ENCODE measurements around the gene DNAH1.

Gene DNAH1

GRCh38 chr3:52306978-52307377, 9.1 kb upstream of the DNAH1 start:
- Histone ChIP-seq H3K36me3 (ENCODE audit: control insufficient read depth, insufficient read depth, low read length) (no peaks in the 10 kb centered on the region), H3K4me1 (ENCODE audit: control insufficient read depth, insufficient read depth, low read length) (no peaks in the 10 kb centered on the region), H3K27me3 (ENCODE audit: control insufficient read depth, insufficient read depth, low read length) (no peaks in the 10 kb centered on the region), H3K27ac (ENCODE audit: low read depth, low read length) (no peak overlapping the region), H3K9ac (ENCODE audit: low read length) (no peak overlapping the region), H3K4me3 (ENCODE audit: low read length) (no peak overlapping the region)

DNA sequence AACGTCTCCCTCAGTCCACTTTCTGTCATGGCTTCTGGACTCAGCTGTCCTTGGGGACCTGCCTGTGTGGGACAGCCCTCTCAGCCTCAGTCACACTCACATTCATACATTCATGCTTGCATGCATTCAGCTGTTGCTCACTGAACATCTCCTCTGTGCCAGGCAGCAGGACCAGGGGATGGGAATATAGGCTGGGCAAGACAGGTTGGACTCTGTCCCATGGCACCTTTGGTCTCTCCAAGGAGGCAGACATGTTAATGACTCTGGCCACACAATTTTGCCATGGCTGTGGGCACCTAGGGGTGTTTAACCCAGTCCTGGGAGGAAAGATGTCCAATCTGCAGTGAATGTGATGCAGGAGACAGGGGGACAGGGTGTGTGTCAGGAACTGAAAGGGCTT, 7.8 kb upstream of the DNAH1 start:
- no peaks in the 10 kb centered on the region for H3K36me3 ChIP-seq (ENCODE audit: control insufficient read depth, insufficient read depth, low read length)
- H3K27ac ChIP-seq (ENCODE audit: low read depth, low read length): no peak overlapping the region
- H3K4me1 ChIP-seq (ENCODE audit: control insufficient read depth, insufficient read depth, low read length): no peaks in the 10 kb centered on the region
- no peaks in the 10 kb centered on the region for H3K27me3 ChIP-seq (ENCODE audit: control insufficient read depth, insufficient read depth, low read length)
- no peak overlapping the region for H3K4me3 ChIP-seq (ENCODE audit: low read length)
- no peak overlapping the region for H3K9ac ChIP-seq (ENCODE audit: low read length)

DNA sequence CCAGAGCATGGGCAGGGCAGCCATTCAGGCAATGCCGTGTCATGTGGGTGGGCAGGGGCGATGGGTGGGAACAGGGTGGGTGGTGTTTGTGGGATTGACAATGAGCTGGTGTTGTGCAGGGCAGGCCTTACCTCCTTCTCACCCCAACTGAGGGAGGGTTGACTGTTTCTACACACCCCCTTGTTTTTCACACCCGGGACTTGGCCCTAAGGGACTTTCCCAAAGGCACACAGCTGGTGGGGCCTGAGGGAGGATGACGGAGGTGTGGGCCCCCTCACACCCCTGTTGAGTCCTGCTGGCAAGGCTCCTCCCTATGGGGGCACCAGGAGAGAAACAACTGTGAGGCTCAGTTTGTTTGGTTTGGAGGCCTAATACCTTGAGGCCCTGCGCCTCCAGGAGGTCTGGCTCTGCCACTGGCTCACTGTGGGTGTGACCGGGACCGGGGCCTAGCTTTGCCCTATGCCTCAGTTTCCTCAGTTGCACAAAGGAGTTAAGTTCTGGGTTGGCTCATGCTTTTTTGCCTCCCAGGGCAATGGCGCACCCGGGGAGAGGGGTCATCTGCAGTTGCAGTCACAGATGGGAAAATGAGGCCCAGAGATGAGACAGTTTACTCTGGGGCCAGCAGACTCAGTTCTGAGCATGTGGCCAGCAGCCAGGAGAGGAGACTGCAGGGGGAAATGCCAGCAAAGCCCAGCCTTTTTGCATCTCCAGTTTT, 5.1 kb upstream of the DNAH1 start:
- no peaks in the 10 kb centered on the region for H3K27me3 ChIP-seq (ENCODE audit: control insufficient read depth, insufficient read depth, low read length)
- H3K36me3 ChIP-seq (ENCODE audit: control insufficient read depth, insufficient read depth, low read length): no peaks in the 10 kb centered on the region
- H3K9ac ChIP-seq (ENCODE audit: low read length): no peak overlapping the region
- H3K4me1 ChIP-seq (ENCODE audit: control insufficient read depth, insufficient read depth, low read length): no peaks in the 10 kb centered on the region
- H3K27ac ChIP-seq (ENCODE audit: low read depth, low read length): no peak overlapping the region
- H3K4me3 ChIP-seq (ENCODE audit: low read length): no peak overlapping the region

DNA sequence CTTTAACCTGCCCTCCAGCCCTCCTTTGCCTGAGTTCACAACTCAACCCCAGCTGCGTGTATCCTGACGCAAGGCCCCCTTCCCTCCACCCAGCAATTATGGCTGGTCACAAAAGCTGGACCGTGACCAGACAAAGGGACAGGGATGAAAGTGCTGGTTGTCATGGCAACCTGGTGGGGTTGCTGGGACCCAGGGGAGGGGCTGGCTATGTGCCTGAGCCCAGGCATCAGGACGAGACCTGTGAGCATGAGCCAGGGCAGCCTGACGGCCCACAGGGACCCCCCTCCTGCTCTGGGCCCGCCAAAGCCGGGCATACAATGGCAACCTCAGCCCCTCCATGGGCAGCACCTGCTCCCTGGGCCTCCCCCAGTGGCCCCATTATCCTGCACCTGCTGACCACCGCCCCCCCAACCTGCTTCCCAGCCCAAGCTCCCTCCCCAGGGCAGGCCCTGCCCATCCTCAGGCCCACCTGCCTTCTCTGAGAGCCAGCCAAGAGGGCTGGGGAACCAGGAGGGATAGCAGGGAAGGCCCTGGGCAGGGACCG, 4.5 kb upstream of the DNAH1 start:
- Histone ChIP-seq H3K4me1 (ENCODE audit: control insufficient read depth, insufficient read depth, low read length) (no peaks in the 10 kb centered on the region), H3K36me3 (ENCODE audit: control insufficient read depth, insufficient read depth, low read length) (no peaks in the 10 kb centered on the region), H3K4me3 (ENCODE audit: low read length) (no peak overlapping the region), H3K27me3 (ENCODE audit: control insufficient read depth, insufficient read depth, low read length) (no peaks in the 10 kb centered on the region), H3K9ac (ENCODE audit: low read length) (no peak overlapping the region), H3K27ac (ENCODE audit: low read depth, low read length) (no peak overlapping the region)

GRCh38 chr3:52313188-52313773, 2.8 kb upstream of the DNAH1 start:
- Histone ChIP-seq H3K4me1 (ENCODE audit: control insufficient read depth, insufficient read depth, low read length) (no peaks in the 10 kb centered on the region), H3K9ac (ENCODE audit: low read length) (no peak overlapping the region), H3K27ac (ENCODE audit: low read depth, low read length) (peak overlapping the region; percentile 26), H3K27me3 (ENCODE audit: control insufficient read depth, insufficient read depth, low read length) (no peaks in the 10 kb centered on the region), H3K36me3 (ENCODE audit: control insufficient read depth, insufficient read depth, low read length) (no peaks in the 10 kb centered on the region), H3K4me3 (ENCODE audit: low read length) (no peak overlapping the region)

DNA sequence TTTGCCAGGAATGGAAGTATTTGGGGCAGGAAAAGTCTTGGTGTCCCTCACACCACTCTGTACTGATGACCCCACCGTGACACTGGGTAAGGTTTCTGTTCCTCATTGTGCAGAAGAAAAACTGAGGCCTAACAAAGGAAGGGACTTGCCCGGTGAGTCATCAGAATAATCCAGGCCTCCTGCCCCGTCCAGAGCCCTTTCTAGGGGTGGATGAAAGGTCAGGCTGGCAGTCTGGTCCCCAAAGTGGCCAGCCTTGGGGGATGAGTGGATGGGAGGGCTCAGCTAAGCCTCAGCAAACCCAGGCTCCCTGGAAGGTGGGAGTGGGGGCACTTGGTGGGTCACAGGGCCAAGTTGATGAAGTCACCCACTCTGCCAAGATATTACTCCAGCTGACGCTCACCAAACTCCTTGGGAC, 2.3 kb upstream of the DNAH1 start:
- H3K4me1 ChIP-seq (ENCODE audit: control insufficient read depth, insufficient read depth, low read length): no peaks in the 10 kb centered on the region
- H3K27ac ChIP-seq (ENCODE audit: low read depth, low read length): no peak overlapping the region
- H3K9ac ChIP-seq (ENCODE audit: low read length): no peak overlapping the region
- H3K27me3 ChIP-seq (ENCODE audit: control insufficient read depth, insufficient read depth, low read length): no peaks in the 10 kb centered on the region
- H3K4me3 ChIP-seq (ENCODE audit: low read length): no peak overlapping the region
- no peaks in the 10 kb centered on the region for H3K36me3 ChIP-seq (ENCODE audit: control insufficient read depth, insufficient read depth, low read length)

DNA sequence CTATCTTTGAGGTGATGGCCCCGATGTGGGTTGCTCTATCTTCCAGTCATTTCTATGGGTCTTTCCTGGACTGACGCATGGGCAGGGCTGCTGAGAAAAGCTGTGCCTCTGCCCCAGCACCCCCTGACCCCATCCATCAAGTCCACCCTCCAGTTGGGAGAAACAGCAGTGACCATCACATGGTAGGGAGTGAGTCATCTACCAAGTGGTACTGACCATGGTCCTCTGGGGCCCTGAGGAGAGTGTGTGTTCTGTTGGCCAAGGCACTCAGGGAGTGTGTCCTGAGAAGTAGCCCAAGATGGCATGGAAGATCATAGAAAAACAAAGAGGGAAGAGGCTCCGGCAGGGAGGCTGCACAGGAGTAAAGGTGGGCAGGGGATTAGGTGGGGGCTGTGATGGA, 1.6 kb upstream of the DNAH1 start:
- H3K4me1 ChIP-seq (ENCODE audit: control insufficient read depth, insufficient read depth, low read length): no peaks in the 10 kb centered on the region

DNA sequence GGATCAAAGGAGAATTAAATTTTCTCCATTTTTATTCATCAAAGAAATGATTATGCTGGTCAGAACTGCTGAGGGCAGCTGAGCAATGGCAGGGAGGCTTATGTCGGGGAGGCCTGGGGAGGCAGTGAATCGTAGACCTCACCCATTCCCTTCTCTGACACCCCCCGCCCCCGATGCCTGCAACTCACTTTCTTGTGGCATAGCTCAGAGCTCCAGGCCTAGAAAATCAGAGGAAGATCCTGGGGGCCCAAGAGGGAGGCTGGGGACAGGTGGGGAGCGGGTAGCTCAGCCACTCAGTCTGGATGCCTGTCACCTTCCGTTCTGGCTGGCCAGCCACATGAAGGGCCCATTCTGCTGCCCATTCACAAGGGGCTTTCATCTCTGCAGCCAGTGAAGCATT, 1.1 kb upstream of the DNAH1 start:
- Histone ChIP-seq H3K27me3 (ENCODE audit: control insufficient read depth, insufficient read depth, low read length) (no peaks in the 10 kb centered on the region), H3K27ac (ENCODE audit: low read depth, low read length) (no peak overlapping the region), H3K9ac (ENCODE audit: low read length) (no peak overlapping the region), H3K4me3 (ENCODE audit: low read length) (no peak overlapping the region), H3K36me3 (ENCODE audit: control insufficient read depth, insufficient read depth, low read length) (no peaks in the 10 kb centered on the region), H3K4me1 (ENCODE audit: control insufficient read depth, insufficient read depth, low read length) (no peaks in the 10 kb centered on the region)

More for the DNA sequence above, 1.6 kb upstream of the DNAH1 start:
- no peak overlapping the region for H3K9ac ChIP-seq (ENCODE audit: low read length)
- H3K27me3 ChIP-seq (ENCODE audit: control insufficient read depth, insufficient read depth, low read length): no peaks in the 10 kb centered on the region
- H3K36me3 ChIP-seq (ENCODE audit: control insufficient read depth, insufficient read depth, low read length): no peaks in the 10 kb centered on the region
- H3K27ac ChIP-seq (ENCODE audit: low read depth, low read length): no peak overlapping the region
- H3K4me3 ChIP-seq (ENCODE audit: low read length): no peak overlapping the region

- H3K36me3 ChIP-seq (ENCODE audit: control insufficient read depth, insufficient read depth, low read length): no peaks in the 10 kb centered on the region
- H3K4me1 ChIP-seq (ENCODE audit: control insufficient read depth, insufficient read depth, low read length): no peaks in the 10 kb centered on the region
- H3K9ac ChIP-seq (ENCODE audit: low read length): no peak overlapping the region
- H3K4me3 ChIP-seq (ENCODE audit: low read length): peak overlapping the region; percentile 71
- no peak overlapping the region for H3K27ac ChIP-seq (ENCODE audit: low read depth, low read length)
- no peaks in the 10 kb centered on the region for H3K27me3 ChIP-seq (ENCODE audit: control insufficient read depth, insufficient read depth, low read length)
These were observed 1.3 kb downstream of the DNAH1 start for GRCh38 chr3:52317208-52318000.

DNA sequence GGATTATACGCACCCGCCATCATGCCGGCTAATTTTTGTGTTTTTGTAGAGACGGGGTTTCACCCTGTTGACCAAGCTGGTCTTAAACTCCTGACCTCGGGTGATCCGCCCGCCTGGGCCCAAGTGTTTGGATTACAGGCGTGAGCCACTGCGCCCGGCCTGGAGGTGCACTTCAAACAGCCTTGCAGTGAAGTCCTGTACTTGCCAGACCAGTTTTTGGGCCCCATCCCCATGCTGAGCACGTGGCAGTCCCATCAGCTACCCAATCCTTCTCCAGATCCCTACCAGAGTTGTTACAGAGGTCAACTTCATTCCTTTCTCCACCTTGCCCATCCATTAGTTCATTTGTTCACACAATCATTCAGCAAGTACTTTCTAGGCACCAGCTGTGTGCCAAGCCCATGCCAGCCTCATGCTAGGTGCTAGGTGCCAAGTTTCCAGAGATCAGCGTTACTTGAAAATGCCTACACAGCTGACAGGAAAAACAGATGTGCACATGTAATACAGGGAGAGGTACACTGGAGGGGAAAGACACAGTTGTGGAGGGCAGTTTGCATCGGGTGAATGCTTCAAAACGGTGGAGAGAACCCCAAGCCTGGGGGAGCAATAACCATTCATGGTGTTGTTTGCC, 2.2 kb downstream of the DNAH1 start:
- no peak overlapping the region for H3K9ac ChIP-seq (ENCODE audit: low read length)
- H3K36me3 ChIP-seq (ENCODE audit: control insufficient read depth, insufficient read depth, low read length): no peaks in the 10 kb centered on the region
- H3K4me1 ChIP-seq (ENCODE audit: control insufficient read depth, insufficient read depth, low read length): no peaks in the 10 kb centered on the region
- H3K27me3 ChIP-seq (ENCODE audit: control insufficient read depth, insufficient read depth, low read length): no peaks in the 10 kb centered on the region
- no peak overlapping the region for H3K4me3 ChIP-seq (ENCODE audit: low read length)
- H3K27ac ChIP-seq (ENCODE audit: low read depth, low read length): no peak overlapping the region

- no peak overlapping the region for H3K9ac ChIP-seq (ENCODE audit: low read length)
- no peak overlapping the region for H3K27ac ChIP-seq (ENCODE audit: low read depth, low read length)
- no peaks in the 10 kb centered on the region for H3K36me3 ChIP-seq (ENCODE audit: control insufficient read depth, insufficient read depth, low read length)
- no peaks in the 10 kb centered on the region for H3K27me3 ChIP-seq (ENCODE audit: control insufficient read depth, insufficient read depth, low read length)
- H3K4me1 ChIP-seq (ENCODE audit: control insufficient read depth, insufficient read depth, low read length): no peaks in the 10 kb centered on the region
- no peak overlapping the region for H3K4me3 ChIP-seq (ENCODE audit: low read length)
These were observed 3.9 kb downstream of the DNAH1 start for GRCh38 chr3:52319921-52320595.

DNA sequence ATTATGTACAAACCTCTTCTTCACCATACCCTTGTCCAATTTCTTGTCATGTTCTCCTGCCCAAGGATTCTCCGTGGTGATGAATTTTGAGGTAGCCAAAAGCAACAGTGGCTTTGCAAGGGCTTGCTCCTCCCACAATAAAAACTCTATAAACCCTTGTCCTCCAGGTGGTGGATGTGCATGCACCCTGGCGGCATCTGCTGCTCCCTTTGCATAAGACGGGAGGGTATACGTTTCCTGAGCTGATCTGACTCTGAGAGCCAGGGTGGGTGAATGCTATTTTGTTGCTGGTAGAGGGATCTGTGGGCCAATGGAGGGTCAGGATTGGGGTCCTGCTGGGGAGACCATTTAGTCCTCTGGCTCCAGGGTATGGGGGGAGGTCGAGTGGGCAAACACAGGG, 5.4 kb downstream of the DNAH1 start:
- Histone ChIP-seq H3K4me3 (ENCODE audit: low read length) (no peak overlapping the region), H3K27me3 (ENCODE audit: control insufficient read depth, insufficient read depth, low read length) (no peaks in the 10 kb centered on the region), H3K36me3 (ENCODE audit: control insufficient read depth, insufficient read depth, low read length) (no peaks in the 10 kb centered on the region), H3K27ac (ENCODE audit: low read depth, low read length) (no peak overlapping the region), H3K4me1 (ENCODE audit: control insufficient read depth, insufficient read depth, low read length) (no peaks in the 10 kb centered on the region), H3K9ac (ENCODE audit: low read length) (no peak overlapping the region)
